HS-5 (cell line): ENCODE results near the gene C5orf52.
A peak's percentile ranks its signal among the peaks of the same experiment; 100 is the strongest.
"Not testable (repeated sequence)": the region's sequence is repeated elsewhere in the genome, so short reads cannot be mapped to it uniquely, and the experiment has no call there.

Source experiments
- DNase-seq: peaks from one replicate; pipeline ENCODE4 v3.0.0-alpha.2; 2012; ENCODE audit warnings: low read depth

The C5orf52 gene

DNA sequence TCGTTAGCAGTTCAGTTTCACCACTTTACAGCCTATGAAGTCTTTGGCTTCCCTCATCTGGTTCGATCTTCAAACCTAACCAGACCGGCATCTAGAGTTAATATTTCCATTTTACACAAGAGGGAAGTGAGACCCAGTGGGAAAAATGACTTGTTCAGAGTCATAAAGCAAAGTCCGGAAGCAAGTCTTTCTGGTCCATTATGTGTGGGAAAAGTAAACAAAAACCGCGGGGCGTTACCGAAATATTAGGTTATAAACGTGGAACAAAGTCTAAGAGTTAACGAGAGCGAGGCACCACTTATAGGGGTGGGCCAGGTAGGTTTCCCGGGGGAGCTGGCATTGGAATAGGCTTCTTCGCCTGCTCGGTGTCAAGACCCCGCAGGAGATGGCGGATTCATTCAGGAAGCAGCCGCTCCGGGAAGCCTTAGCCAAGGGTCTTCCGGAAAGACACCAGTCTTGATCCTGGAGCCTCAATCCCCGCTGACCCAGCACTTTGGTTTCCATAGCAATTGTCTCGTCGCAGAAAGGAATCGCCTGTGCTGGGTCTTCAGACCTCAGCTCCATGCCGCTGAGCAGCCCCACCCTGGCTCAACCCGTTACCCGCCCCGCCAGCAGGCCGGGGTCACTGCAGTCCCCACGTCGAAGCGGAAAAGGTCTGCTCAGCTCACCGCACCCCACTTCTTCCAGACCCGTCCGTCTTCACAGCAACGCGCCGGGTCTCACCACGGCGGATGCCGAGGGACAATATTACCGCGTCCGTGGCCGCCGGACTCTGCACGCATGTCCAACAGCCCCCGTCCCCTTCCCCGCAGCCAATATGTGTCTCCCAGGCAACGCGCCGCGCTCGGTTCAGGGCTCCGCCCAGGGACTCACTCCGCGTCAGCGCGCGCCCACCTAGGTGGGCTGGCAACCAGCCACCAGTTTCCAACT lies at the start of gene C5orf52:
C5orf52 (plus strand) TSS at position 872 of the 930 bp plus-strand sequence. CDS start 82 bp downstream, outside the sequence.
- DNase-seq: peak; percentile 3

DNA sequence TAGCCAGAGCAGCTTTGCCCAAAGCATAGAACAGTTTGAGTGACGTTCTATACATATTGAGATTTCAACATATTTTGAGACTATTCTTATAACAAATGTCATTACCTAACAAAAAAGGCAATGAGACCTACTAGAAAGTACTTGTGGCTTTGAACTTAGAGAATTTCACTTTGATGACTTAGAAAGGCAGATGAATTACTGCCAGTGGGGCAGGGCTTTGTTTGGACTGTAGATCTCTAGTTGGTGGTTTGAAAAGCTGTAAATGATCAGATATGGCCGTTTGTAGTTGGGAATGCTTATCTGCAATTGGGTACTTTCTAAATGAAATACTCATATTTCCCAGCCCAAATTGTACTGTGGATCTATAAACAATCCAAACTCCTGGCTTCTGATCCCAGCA lies 47.2 kb upstream of the C5orf52 start:
- no peak for DNase-seq

DNA sequence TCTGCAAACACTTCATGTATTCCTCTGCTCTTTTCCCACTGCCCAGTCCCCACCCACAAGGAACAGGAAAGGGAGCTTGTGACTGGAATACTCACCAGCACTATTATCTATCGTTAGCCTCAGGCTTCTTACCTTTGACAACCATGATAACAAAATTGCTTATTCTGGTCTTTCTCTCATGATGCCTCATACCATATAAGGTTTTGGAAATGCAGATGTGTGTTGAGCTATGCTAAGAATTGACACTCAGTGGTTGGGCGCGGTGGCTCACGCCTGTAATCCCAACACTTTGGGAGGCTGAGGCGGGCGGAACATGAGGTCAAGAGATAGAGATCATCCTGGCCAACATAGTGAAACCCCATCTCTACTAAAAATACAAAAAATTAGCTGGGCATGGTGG lies 44.5 kb upstream of the C5orf52 start:
- no peak for DNase-seq

DNA sequence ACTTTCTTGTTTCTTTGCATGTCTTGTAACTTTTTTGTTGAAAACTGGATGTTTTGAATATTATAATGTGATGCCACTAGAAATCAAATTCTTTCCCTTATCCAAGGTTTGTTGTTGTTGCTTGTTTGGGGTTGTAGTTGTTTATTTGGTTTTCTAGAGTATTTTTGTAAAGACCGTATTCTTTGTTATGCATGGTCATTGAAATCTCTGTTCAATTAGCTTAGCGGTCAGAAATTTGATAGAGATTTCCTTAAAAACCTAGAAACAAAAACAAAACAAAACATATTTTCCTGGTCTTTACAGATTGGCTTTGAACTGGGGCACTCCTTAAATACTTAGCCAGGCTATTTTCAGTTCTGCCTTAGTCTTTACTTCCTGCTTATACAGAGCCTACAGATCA lies 41.0 kb upstream of the C5orf52 start:
- DNase-seq: no peak

DNA sequence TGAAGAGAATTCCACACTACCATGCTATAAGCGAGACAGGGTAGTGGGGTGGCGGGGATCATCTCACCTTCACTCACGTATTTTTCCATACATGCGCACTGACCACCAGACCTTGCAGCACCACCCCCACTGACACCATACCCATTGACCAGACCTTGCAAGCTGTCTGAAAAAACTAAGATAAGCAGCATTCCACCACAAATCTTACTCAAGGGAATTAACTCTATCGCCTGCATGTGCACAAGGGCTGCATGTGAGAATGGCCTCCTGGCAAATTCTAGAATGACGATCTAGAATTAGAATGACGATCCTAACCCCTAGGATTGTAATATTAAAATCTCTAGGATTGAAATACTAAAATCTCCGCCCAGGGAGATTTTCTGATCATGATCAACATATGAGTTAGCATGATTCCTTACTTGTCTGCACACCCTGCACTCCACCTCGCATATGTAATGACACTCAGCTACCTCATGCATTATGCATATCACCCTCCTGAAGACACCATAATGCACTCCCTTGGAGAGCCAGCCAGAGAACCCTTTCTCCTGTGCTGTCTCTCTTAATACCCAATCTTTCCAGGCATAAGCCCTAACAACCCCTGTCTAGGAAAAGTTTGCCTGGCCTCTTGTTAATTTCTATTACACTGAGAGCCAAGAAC lies 30.8 kb upstream of the C5orf52 start:
- DNase-seq: no peak

DNA sequence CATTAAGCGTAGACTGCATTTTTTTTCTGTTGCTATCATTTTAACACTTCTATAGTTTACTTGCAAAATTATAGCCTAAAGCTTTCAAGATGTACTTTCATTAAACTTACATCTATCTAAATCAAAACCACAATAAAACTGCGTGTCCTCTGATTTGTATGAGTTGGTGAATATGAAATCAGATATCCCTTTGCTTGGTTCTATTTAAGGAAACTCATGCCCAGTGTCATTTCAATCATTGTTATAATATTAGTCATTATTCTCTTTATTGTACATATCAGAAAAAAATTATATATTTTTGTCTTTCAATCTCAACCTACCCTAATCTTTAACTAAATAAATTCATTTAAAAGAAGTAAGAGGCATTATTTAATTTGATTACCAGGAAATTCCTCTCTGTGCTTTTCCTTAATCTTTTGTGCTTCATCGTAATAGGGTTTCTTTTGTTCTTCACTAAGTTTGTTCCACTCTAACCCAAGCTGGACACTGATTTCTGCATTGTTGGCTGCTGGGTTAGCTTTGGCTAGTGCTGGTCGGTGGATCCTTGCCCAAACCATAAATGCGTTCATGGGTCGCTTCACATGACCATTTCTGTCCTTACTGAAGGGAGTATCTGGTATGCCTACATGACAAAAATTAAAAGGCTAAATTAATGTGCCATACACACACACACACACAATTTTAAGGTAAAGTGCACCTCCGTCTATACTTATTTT lies 22.9 kb upstream of the C5orf52 start:
- no peak for DNase-seq

DNA sequence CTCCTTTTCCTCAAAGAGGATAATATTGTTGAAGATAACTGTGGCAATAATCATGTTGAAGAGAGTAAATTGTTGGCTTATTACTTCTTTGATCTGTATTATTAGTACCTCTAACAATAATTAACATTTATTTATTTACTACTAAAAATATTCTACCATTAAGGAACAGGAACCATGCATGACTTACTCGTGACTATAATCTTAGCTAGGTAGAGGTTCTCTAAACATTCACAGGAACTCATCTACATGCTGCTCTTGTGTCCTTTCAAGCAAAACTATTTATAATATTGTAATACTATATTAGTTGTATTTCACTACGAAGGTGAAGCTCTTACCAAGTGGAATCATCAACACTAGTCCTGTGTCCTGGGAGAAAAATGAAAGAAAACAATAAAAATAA lies 22.2 kb upstream of the C5orf52 start:
- no peak for DNase-seq

DNA sequence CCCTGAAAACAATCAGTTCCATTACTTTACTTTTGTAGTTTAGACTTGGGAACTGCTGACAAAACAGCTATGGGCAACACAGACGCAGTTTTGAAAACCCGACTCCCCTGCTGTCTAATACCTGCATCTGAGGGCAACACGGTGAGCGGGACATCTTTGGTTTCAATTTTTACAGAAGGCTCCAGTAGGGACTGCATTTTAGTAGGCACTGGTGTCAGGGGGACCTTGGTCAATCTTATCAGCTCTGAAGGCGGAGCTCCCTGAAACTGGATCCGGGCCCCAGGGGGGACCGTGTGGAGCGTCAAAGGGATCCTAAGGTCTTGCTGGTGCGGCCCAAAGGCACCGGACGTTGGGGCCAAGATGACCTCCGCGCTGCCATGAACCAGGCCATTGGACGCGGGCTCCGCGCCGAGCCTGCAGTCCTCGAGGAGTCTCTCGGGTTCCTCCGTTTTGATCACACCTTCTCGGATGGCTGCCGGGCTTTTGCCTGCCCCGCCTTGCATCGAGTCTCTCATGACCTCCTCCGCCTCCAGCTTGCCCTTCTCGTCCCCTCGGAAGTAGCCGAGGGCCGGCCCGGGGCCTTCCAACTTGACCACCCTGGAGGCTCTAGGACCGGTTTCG lies 20.2 kb upstream of the C5orf52 start:
- DNase-seq: no peak

DNA sequence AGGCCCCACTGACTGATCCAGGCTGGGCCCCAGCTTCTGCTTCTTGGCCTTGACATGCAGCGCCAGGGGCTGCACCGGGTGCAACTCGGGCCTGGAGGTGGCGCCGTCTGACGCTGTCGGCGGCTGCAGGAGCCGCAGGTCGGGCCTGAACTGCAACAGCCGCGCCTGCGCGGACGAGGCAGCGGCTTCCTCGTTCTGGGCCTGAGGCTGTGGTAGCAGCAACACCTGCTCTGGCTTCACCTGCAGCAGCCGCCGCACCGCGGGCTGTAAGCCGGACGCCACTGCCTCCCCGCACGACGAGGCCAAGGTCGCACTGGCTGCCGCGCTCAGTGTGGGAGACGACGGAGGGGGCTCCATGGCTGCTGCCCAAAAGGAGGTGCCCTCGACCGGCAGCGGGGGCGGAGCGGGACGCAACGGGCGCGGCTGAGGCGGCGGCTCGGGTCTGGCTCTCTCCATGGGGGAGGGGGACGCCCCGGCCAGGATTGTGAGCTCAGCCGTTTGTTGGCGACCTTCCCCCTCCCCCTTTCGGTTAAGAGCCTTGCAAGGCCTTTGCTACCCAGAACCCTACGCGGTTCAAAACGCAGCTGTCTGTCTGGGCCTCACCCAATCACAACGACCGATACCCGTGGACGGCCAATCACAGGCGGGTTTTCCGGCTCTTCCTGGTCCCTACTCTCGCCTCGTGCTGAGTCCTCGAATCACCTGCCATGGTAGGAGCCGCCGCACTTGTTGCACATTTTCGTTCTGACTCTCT lies 19.5 kb upstream of the C5orf52 start:
- DNase-seq: no peak

DNA sequence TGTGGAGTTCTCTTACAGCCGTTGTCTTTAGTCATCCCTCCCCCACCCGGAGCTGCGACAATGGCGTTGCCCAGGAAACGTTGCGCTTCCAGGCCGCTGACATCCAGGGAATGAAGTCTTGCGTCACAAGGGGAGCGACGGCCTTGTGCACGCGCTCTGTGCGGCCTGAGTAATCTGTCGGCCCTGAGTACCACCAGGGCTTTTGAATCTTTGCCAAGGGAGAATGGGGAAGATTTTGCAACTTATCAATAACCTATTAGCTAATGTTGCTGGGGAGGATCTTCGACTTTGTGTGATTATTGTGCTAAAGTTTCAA lies 19.0 kb upstream of the C5orf52 start, which contains the start of gene SOX30:
SOX30 (minus strand) TSS at position 62 of the 316 bp plus-strand sequence. CDS start 360 bp downstream, outside the sequence.
- no peak for DNase-seq

DNA sequence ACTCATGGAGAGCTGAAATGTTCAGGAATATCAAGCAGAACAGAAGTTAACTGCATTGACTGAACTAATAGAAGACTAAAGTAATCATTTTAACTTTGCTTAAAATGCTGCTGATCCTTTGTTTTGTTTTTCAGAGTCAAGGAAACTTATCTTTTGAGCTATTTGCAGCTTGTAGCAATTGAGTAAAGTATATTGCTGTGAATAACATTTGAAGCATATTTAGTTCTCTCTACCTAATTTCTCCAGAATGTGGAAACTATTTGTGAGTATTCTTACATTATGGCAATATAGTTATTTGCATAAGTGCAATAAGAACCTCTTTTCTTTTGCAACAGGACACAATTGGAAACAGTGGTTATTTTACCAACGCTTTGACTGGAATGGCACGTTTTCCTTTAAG lies 13.8 kb upstream of the C5orf52 start:
- DNase-seq: no peak

DNA sequence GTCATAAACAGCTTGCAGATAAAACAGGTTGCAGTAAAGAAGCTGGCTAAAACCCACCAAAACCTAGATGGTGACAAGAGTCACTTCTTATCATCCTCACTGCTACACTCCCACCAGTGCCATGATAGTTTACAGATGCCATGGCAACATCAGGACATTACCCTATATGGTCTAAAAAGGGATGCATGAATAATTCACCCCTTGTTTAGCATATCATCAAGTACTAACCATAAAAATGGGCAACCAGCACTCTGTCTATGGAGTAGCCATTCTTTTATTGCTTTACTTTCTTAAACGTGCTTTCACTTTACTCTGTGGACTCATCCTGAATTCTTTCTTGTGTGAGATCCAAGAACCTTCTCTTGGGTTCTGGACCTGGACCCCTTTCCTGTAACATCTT lies 12.4 kb upstream of the C5orf52 start:
- DNase-seq: no peak

DNA sequence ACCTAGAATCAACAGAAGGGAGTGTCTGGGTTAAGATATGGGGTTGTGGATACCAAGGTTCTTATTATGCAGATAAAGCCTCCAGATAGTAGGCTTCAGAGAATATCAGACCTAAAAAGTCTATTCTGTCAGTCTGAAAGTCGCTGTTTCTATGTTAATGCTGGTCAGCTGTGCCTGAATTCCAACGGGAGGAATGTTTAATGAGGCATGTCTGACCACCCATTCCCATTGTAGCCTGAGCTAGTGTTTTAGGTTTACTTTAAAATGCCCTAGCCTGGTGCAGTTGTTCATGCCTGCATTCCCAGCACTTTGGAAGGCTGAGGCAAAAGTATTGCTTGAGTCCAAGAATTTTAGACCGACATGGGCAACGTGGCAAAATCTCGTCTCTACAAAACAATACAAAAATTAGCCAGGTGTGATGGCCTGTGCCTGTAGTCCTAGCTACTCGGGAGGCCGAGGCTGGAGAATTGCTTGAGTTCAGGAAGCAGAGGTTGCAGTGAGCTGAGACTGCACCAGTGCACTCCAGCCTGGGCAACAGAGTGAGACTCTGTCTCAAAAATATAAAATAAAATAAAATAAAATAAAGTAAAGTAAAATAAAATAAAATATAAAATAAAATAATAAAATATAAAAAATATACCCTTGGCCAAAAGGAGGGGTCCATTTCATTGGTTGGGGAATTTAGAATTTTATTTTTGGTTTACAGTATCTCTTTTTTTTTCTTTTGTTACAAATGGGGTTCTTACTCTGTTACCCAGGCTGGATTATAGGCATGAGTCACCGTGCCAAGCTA lies 11.3 kb upstream of the C5orf52 start:
- DNase-seq: no peak

DNA sequence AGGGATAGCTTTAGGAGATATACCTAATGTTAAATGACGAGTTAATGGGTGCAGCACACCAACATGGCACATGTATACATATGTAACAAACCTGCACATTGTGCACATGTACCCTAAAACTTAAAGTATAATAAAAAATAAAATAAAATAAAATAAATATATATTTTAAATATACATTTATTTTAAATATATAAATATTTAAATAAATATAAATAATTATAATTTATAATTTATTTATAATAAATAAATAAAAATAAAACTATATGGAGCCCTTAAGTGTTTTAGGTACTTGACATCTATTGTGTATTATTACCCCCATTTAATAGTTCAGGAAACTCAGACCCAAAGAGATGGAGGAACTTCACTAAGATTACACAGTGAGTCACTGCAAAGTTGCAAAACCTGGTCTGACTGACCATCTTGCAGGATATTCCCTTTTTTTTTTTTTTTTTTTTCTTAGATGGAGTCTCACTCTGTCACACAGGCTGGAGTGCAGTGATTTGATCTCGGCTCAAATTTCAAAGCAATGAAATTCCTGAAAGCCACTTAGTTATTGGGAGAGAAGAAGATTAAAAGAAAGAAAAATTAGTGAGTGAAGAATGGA lies 5.8 kb upstream of the C5orf52 start:
- DNase-seq: peak; percentile 68

DNA sequence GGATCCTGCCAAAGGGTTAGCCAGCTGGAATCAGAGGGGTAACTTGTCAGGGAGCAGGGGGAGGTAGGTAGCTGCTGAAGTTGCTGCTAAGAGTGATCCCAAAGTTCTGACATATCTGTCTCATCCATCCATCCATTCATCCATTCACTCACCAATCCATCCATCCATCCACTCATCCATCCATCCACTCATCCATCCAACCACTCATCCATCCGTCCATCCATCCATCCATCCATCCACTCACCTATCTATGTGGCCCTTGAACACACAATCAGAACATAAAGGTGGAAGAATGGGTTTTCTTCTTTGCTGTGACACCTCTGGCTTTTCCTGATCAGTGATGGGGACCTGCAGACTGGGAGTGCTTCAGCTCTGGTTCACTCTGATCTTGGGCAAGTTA lies 3.0 kb upstream of the C5orf52 start:
- no peak for DNase-seq

DNA sequence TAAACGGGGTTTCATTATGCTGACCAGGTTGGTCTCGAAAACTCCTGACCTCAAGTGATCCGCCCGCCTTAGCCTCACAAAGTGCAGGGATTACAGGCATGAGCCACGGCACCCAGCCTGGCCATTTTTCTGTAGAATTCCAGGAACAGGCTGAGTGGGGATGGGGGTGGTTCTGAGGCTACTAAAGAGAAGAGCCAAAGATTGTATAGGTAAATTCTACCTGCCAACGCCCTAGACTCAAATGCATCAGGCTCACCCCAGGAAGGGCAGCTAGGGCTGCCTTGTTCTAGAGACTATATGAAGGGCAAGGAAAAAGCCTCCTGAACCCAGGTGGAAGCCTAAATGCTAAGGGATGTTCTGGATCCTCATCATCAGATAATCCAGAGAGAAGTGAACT lies 1.6 kb upstream of the C5orf52 start:
- DNase-seq: no peak

DNA sequence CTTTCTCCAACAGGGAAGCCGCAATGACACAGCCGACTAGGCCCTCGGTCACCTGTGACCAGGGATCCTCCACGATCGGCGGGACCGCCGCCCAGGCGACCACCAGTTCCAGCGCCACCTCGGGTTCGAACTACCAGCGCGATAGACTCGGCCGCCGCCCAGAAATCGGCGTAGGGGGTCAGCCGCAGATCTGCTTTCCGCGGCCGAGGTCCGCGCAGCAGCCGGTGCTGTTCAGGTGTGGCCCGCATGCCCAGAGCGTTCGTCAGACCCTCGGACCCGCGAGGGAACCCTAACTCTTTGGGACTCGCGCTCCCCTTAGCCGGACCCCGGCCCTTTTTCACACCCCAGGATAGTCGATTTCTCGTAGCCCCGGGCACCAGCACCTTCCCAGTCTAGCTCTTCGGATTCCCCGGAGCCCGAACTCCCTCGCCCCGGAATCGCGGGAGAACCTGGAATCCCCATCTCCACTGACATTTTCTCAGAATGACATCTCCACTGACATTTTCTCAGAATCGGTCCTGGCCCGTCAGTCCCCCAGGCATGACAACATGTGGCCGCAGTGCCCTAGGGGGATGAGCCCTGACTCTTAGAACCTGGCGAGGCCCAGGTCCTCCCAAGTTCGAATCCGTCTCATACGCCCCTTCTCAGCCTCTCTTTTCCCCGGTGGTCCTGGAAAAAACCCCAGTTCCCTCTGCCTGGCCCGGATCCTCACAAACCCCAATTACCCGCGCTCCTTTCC lies 428 bp downstream of the C5orf52 start:
- no peak for DNase-seq

DNA sequence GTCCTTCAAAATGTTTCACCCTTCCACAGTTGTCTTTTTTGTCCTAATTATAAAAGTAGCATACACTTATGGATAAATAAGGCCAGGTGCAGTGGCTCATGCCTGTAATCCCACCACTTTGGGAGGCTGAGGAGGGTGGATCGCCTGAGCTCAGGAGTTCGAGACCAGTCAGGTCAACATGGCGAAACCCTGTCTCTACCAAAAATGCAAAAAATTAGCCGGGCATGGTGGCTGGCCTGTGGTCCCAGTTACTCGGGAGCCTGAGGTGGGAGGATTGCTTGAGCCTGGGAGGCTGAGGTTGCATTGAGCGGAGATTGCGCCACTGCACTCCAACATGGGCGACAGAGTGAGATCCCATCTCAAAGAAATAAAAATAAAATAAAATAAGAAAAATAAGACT lies 1.6 kb downstream of the C5orf52 start:
- DNase-seq: no peak

DNA sequence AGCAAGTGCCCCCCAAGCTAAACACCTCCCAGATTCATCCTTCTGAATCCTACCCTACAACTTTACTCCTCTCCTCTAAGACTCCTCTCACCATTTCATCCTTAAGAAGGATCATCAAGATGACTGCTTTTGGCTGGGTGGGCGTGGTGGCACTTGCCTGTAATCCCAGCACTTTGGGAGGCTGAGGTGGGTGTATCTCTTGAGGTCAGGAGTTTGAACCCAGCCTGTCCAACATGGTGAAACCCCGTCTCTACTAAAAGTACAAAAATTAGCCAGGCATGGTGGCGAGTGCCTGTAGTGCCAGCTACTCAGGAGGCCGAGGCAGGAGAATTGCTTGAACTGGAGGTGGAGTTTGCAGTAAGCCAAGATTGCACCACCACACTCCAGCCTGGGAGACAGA lies 3.0 kb downstream of the C5orf52 start:
- not testable (repeated sequence) for DNase-seq

DNA sequence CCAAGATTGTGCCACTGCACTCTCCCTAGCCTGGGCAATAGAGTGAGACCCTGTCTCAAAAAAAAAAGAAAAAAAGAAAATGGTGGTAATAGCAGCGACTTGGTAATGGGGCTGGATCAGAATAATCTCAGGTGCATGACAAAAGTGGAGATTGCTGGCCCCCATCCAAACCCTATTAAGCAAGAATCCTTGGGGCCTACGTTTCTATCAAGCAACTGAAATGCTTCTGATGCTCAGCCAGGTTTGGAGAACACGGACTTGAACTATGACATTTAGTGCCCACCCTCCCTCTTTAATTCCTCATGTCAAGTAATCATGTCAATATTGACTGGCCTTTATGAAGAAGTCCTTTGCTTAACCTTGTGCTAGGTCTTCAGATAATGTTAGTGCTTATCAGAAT lies 6.6 kb downstream of the C5orf52 start:
- DNase-seq: no peak
